Measurements from ENCODE around the gene CFAP68.

DNA sequence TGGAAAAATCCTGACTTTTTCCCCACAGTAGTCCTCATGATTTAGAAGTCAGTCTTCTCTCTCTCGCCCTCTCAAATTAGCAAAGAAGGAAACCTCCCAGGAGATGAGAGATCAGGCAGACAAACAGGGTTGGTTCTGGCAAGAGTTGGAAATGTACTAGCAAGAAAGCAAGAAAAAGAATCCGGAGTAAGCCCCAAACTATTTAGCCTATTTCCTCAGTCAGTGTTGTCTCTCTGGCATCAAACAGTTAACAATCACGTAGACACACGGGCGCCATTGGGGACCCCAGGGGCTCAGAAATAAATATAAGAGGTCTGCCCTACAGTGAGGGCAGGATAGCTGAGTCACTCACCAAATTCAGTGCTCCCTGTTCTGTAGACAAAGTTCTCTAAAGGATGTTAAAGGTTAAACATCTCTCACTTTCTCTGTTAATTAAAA is 44.0 kb downstream of the CFAP68 start:
- TF ChIP-seq CTCF (IDR thresholded peaks at IDR 0.05) (no peak), POLR2A (IDR thresholded peaks at IDR 0.05) (no peak)

Data from heart left ventricle (tissue), 13 donors.